ENCODE data around the gene CCDC178. TPM values are rescaled to one million over a fixed set of nuclear protein-coding genes. Genes with fewer than 3 reads are reported as not detected.

The CCDC178 gene
- polyA plus RNA-seq, 1 donor, result 0.36 TPM

- Histone ChIP-seq H3K4me1 (ENCODE audit: control insufficient read depth, insufficient read depth, low read length) (no peaks in the 10 kb centered on the region), H3K36me3 (ENCODE audit: control insufficient read depth, insufficient read depth, low read length) (no peaks in the 10 kb centered on the region), H3K4me3 (ENCODE audit: low read length) (no peak overlapping the region), H3K27ac (ENCODE audit: low read length) (no peak overlapping the region), H3K9me3 (ENCODE audit: control insufficient read depth, low read depth, low read length) (no peaks in the 10 kb centered on the region), H3K27me3 (ENCODE audit: control insufficient read depth, insufficient read depth, low read length) (no peaks in the 10 kb centered on the region)
- WGBS (ENCODE audit: insufficient coverage, low lambda C conversion rate), result 81% methylated on average over 2 of the region's 3 CpGs
- no peak for DNase-seq
These were observed 136.2 kb downstream of the CCDC178 start for GRCh38 chr18:33304277-33304676.

GRCh38 chr18:33291539-33291938 is 149.0 kb downstream of the CCDC178 start:
- DNase-seq, result no peak
- Histone ChIP-seq H3K27me3 (ENCODE audit: control insufficient read depth, insufficient read depth, low read length) (no peaks in the 10 kb centered on the region), H3K9me3 (ENCODE audit: control insufficient read depth, low read depth, low read length) (no peaks in the 10 kb centered on the region), H3K4me1 (ENCODE audit: control insufficient read depth, insufficient read depth, low read length) (no peaks in the 10 kb centered on the region), H3K4me3 (ENCODE audit: low read length) (no peak overlapping the region), H3K36me3 (ENCODE audit: control insufficient read depth, insufficient read depth, low read length) (no peaks in the 10 kb centered on the region), H3K27ac (ENCODE audit: low read length) (no peak overlapping the region)
- whole genome bisulfite sequencing (ENCODE audit: insufficient coverage, low lambda C conversion rate), result no CpG with 5 or more reads among the region's 1 CpG

DNA sequence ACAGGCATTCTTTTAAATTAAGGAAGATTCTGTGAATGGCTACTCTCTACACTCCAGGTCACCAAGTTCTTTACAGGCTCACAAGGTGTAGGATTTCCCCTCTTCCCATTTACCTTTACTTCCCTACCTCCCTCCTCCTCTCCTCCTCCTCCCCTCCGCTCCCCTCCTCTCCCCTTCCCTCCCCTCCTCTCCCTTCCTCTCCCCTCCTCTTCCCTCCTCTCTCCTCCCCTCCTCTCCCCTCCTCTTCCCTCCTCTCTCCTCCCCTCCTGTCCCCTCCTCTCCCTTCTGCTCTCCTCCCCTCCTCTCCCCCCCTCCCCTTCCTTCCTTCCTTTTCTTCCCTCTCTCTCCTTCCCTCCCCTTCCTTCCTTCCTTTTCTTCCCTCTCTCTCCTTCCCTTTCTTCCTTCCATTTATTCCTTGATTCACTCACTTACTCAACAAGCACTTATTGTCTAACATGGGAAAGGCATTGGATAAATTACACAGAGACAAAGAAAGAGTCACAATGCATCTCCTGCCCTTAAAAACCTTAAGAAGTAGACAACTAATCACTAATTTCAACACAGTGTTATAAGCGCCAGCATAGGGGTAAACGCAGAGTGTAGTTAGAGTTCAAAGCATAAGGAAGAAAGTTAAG is 152.3 kb downstream of the CCDC178 start:
- no peaks in the 10 kb centered on the region for H3K4me1 ChIP-seq (ENCODE audit: control insufficient read depth, insufficient read depth, low read length)
- no peaks in the 10 kb centered on the region for H3K27me3 ChIP-seq (ENCODE audit: control insufficient read depth, insufficient read depth, low read length)
- no peaks in the 10 kb centered on the region for H3K9me3 ChIP-seq (ENCODE audit: control insufficient read depth, low read depth, low read length)
- no peak for DNase-seq
- WGBS (ENCODE audit: insufficient coverage, low lambda C conversion rate), result no CpG with 5 or more reads among the region's 3 CpGs
- H3K4me3 ChIP-seq (ENCODE audit: low read length), result no peak overlapping the region
- H3K27ac ChIP-seq (ENCODE audit: low read length), result no peak overlapping the region
- no peaks in the 10 kb centered on the region for H3K36me3 ChIP-seq (ENCODE audit: control insufficient read depth, insufficient read depth, low read length)

DNA sequence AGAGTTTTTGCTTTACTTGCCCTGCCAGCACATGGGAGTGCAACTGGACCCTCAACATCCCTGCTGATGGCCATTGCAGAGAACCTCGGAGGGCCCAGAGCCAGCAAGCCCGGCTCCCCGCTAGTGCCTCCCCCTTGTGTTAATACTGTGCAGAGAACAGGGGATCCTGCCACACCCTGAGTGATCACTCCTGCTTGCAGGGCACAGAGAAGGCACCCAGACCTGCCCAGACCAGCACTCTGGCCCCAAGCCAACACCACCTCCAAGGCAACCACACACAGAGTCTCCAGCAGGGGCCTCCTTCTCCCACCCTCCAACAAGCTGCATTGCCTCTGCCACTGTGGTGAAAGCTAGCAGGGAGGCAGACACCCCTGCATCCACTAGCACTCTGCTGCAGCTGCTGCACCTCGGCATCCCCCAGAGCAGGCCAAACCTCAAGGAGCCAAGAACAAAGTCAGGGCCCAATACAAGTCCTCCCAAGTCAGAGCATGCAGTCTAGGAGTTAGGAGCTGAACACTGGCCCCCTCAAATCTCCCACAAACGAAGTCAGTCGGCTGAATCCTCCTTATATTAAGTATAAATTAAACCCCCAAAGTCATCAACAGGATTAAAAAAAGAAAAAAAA is 157.7 kb downstream of the CCDC178 start:
- H3K4me1 ChIP-seq (ENCODE audit: control insufficient read depth, insufficient read depth, low read length), result no peaks in the 10 kb centered on the region
- WGBS (ENCODE audit: insufficient coverage, low lambda C conversion rate), result no CpG with 5 or more reads among the region's 6 CpGs
- DNase-seq, result no peak
- H3K4me3 ChIP-seq (ENCODE audit: low read length), result no peak overlapping the region
- H3K9me3 ChIP-seq (ENCODE audit: control insufficient read depth, low read depth, low read length), result no peaks in the 10 kb centered on the region
- H3K27me3 ChIP-seq (ENCODE audit: control insufficient read depth, insufficient read depth, low read length), result no peaks in the 10 kb centered on the region
- no peaks in the 10 kb centered on the region for H3K36me3 ChIP-seq (ENCODE audit: control insufficient read depth, insufficient read depth, low read length)
- H3K27ac ChIP-seq (ENCODE audit: low read length), result no peak overlapping the region

DNA sequence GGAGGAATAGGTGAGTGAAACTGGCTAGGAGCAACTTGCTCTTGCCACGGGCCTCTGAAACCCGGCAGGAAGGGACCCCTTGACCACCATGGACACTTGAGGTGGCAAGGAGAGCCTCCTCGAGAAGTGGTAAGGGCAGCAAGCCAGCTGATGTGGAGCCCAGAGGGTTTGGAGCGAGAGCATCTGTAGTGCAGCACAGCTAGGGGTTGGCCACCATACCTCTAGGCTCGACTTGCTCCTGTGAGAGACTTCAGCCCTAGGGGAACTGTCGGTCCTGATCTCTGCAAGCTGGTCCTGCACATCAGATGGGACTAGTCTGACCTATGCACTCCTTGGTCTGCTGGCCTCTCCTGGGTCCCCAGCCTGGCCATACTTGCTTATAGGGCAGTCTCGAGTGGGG is 158.4 kb downstream of the CCDC178 start:
- WGBS (ENCODE audit: insufficient coverage, low lambda C conversion rate), result no CpG with 5 or more reads among the region's 7 CpGs
- no peaks in the 10 kb centered on the region for H3K9me3 ChIP-seq (ENCODE audit: control insufficient read depth, low read depth, low read length)
- no peaks in the 10 kb centered on the region for H3K27me3 ChIP-seq (ENCODE audit: control insufficient read depth, insufficient read depth, low read length)
- H3K4me3 ChIP-seq (ENCODE audit: low read length), result no peak overlapping the region
- DNase-seq, result no peak
- H3K36me3 ChIP-seq (ENCODE audit: control insufficient read depth, insufficient read depth, low read length), result no peaks in the 10 kb centered on the region
- H3K27ac ChIP-seq (ENCODE audit: low read length), result no peak overlapping the region
- no peaks in the 10 kb centered on the region for H3K4me1 ChIP-seq (ENCODE audit: control insufficient read depth, insufficient read depth, low read length)

DNA sequence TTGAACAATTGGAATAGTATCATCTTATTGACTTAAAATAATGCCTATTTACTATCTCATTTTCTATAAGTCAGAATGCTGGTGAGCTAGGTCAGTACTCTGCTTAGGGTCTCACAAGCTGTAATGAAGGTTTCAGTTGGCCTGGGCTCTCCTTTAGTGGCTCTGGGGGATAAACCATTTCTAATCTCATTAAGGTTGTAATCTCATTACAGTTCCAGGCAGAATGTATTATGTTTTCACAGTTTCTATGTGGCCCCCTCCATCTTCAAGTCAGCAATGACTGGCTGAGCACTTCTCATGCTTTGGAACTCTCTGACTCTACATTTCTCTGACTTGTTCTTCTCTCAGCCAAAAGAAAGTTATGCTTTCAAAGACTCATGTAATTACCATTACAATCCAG is 163.1 kb downstream of the CCDC178 start:
- no peak overlapping the region for H3K27ac ChIP-seq (ENCODE audit: low read length)
- no peaks in the 10 kb centered on the region for H3K27me3 ChIP-seq (ENCODE audit: control insufficient read depth, insufficient read depth, low read length)
- no peak for DNase-seq
- no peaks in the 10 kb centered on the region for H3K4me1 ChIP-seq (ENCODE audit: control insufficient read depth, insufficient read depth, low read length)
- no peak overlapping the region for H3K4me3 ChIP-seq (ENCODE audit: low read length)
- H3K36me3 ChIP-seq (ENCODE audit: control insufficient read depth, insufficient read depth, low read length), result no peaks in the 10 kb centered on the region
- H3K9me3 ChIP-seq (ENCODE audit: control insufficient read depth, low read depth, low read length), result no peaks in the 10 kb centered on the region

- Histone ChIP-seq H3K9me3 (ENCODE audit: control insufficient read depth, low read depth, low read length) (no peaks in the 10 kb centered on the region), H3K27me3 (ENCODE audit: control insufficient read depth, insufficient read depth, low read length) (no peaks in the 10 kb centered on the region), H3K4me1 (ENCODE audit: control insufficient read depth, insufficient read depth, low read length) (no peaks in the 10 kb centered on the region), H3K27ac (ENCODE audit: low read length) (no peak overlapping the region), H3K36me3 (ENCODE audit: control insufficient read depth, insufficient read depth, low read length) (no peaks in the 10 kb centered on the region), H3K4me3 (ENCODE audit: low read length) (no peak overlapping the region)
- no peak for DNase-seq
These were observed 164.7 kb downstream of the CCDC178 start for GRCh38 chr18:33275843-33276242.

- Histone ChIP-seq H3K27me3 (ENCODE audit: control insufficient read depth, insufficient read depth, low read length) (no peaks in the 10 kb centered on the region), H3K4me1 (ENCODE audit: control insufficient read depth, insufficient read depth, low read length) (no peaks in the 10 kb centered on the region), H3K9me3 (ENCODE audit: control insufficient read depth, low read depth, low read length) (no peaks in the 10 kb centered on the region), H3K36me3 (ENCODE audit: control insufficient read depth, insufficient read depth, low read length) (no peaks in the 10 kb centered on the region), H3K4me3 (ENCODE audit: low read length) (no peak overlapping the region), H3K27ac (ENCODE audit: low read length) (no peak overlapping the region)
- 80% methylated on average over 1 of the region's 1 CpG for WGBS (ENCODE audit: insufficient coverage, low lambda C conversion rate)
- DNase-seq, result no peak
These were observed 170.2 kb downstream of the CCDC178 start for GRCh38 chr18:33270297-33270696.

- WGBS (ENCODE audit: insufficient coverage, low lambda C conversion rate), result 7% methylated on average over 2 of the region's 2 CpGs
- DNase-seq, result no peak
- H3K4me3 ChIP-seq (ENCODE audit: low read length), result no peak overlapping the region
These were observed 171.3 kb downstream of the CCDC178 start for GRCh38 chr18:33269223-33269622.

GRCh38 chr18:33264566-33264965 is 176.0 kb downstream of the CCDC178 start:
- no peak for DNase-seq
- no peaks in the 10 kb centered on the region for H3K4me1 ChIP-seq (ENCODE audit: control insufficient read depth, insufficient read depth, low read length)
- H3K27ac ChIP-seq (ENCODE audit: low read length), result no peak overlapping the region
- no peaks in the 10 kb centered on the region for H3K36me3 ChIP-seq (ENCODE audit: control insufficient read depth, insufficient read depth, low read length)
- no peak overlapping the region for H3K4me3 ChIP-seq (ENCODE audit: low read length)
- no CpG with 5 or more reads among the region's 1 CpG for WGBS (ENCODE audit: insufficient coverage, low lambda C conversion rate)
- no peaks in the 10 kb centered on the region for H3K9me3 ChIP-seq (ENCODE audit: control insufficient read depth, low read depth, low read length)
- no peaks in the 10 kb centered on the region for H3K27me3 ChIP-seq (ENCODE audit: control insufficient read depth, insufficient read depth, low read length)

More at GRCh38 chr18:33269223-33269622, 171.3 kb downstream of the CCDC178 start:
- Histone ChIP-seq H3K36me3 (ENCODE audit: control insufficient read depth, insufficient read depth, low read length) (no peaks in the 10 kb centered on the region), H3K4me1 (ENCODE audit: control insufficient read depth, insufficient read depth, low read length) (no peaks in the 10 kb centered on the region), H3K27ac (ENCODE audit: low read length) (no peak overlapping the region), H3K27me3 (ENCODE audit: control insufficient read depth, insufficient read depth, low read length) (no peaks in the 10 kb centered on the region), H3K9me3 (ENCODE audit: control insufficient read depth, low read depth, low read length) (no peaks in the 10 kb centered on the region)

DNA sequence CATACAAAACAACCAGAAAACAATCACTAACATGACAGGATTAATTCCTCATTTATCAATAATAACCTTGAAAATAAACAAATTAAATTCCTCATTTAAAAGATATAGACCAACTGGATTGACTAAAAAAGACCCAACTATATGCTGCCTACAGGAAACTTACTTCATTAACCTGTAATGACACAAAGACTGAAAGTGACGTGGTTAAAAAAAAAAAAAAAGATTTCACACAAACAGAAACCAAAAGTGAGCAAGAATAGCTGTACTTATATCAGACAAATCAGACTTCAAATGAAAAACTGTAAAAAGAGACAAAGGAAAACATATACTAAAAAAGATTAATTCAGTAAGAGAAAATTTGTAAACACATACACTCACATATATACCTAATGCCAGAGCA is 201.2 kb downstream of the CCDC178 start:
- DNase-seq, result no peak
- Histone ChIP-seq H3K4me3 (ENCODE audit: low read length) (no peak overlapping the region), H3K9me3 (ENCODE audit: control insufficient read depth, low read depth, low read length) (peaks cover 3% of the 10 kb centered on the region), H3K36me3 (ENCODE audit: control insufficient read depth, insufficient read depth, low read length) (no peaks in the 10 kb centered on the region), H3K4me1 (ENCODE audit: control insufficient read depth, insufficient read depth, low read length) (no peaks in the 10 kb centered on the region), H3K27ac (ENCODE audit: low read length) (no peak overlapping the region), H3K27me3 (ENCODE audit: control insufficient read depth, insufficient read depth, low read length) (no peaks in the 10 kb centered on the region)
- WGBS (ENCODE audit: insufficient coverage, low lambda C conversion rate), result no CpG with 5 or more reads among the region's 1 CpG
